Pancreas (tissue), 10 donors: ENCODE data around the gene HPCAL4. TPM values are rescaled to one million over a fixed set of nuclear protein-coding genes. Genes with fewer than 3 reads are reported as not detected.

ENCODE experiments used
- ATAC-seq, 4 donors: fragments of 200-7000 bp; cut with Tn5 transposase; one replicate each; pipeline versions ENCODE4 v1.8.0 to v1.9.1; 2020; ENCODE audit warnings: mild to moderate bottlenecking in 4 of 4, moderate library complexity in 4 of 4
- DNase-seq, 6 donors: peaks; one replicate each; pipeline ENCODE4 v3.0.0-alpha.2; 2020
- FAIRE-seq: peaks from 2 replicates; lab custom pipeline; 2012; peaks lifted over from hg19 to GRCh38; lab: Jason Lieb, UNC
- H3K27ac ChIP-seq, 4 donors: fragments of 200-600 bp; sonication (generic); 1 replicate in 3 of 4; 2 replicates in 1 of 4; pipeline versions ENCODE4 v1.5.0 to v1.8.0; 2020
- H3K27me3 ChIP-seq, 4 donors: fragments of 200-600 bp; one replicate each; pipeline ENCODE4 v1.8.0; 2021
- H3K36me3 ChIP-seq, 3 donors: fragments of 200-600 bp; sonication (generic) in 1 of 3; one replicate each; pipeline versions ENCODE4 v1.5.0 to v1.8.0; 2020 to 2021
- H3K4me1 ChIP-seq, 3 donors: fragments of 200-600 bp; one replicate each; pipeline ENCODE4 v1.8.0; 2021
- H3K4me3 ChIP-seq, 4 donors: fragments of 200-600 bp; sonication (generic) in 2 of 4; one replicate each; pipeline versions ENCODE4 v1.5.0 to v1.8.0; 2020 to 2021
- H3K9me3 ChIP-seq, 4 donors: fragments of 200-600 bp; one replicate each; pipeline ENCODE4 v1.8.0; 2021
- CTCF ChIP-seq, 4 donors: fragments of 200-600 bp; sonication (generic) in 3 of 4; IDR thresholded peaks; one replicate each; pipeline versions ENCODE4 v1.5.0 to v1.8.0; 2021; ENCODE audit warnings: antibody characterized with exemption in 4 of 4
- WGBS, 2 donors: extraction: QIAGEN DNeasy Blood & Tissue Kit; methylation state at CpG; one replicate each; pipeline ENCODE4 v1.1.7; 2013; 5-methylcytosine and 5-hydroxymethylcytosine counted together
- intact Hi-C, 3 donors: fragments of 100-400 bp; cut with DNase I; formaldehyde crosslinking; loops; one replicate each; pipeline versions ENCODE4 v1.11.1 to v1.14.2; 2022
- polyA plus RNA-seq, 2 donors: library from polyadenylated mRNA; stranded (reverse); fragments of 200-250 nt; gene quantifications; one replicate each; pipeline ENCODE4 v1.2.3, GENCODE V29; 2013
- total RNA-seq, 6 donors: library from RNA; stranded (reverse); fragmentation: NEBNext Ultra II Directional in 4 of 6; extraction: Animal tissue kit (Norgen Biotek cat#: 25700) in 4 of 6; gene quantifications; one replicate each; pipeline versions ENCODE4 v1.2.1 to v1.2.4, GENCODE V29; 2021 to 2023
- donor health status: healthy with polysubstance abuse.
- donor health status: DM: no; HTN: no; CAD: no; lungs with moderate emphysema.
- donor health status: DM: no; HTN: no; CAD: no.
- donor health status: control.
- donor health status: control.
- donor health status: Bipolar disorder and iron deficiency.
- donor health status: DM: yes; HTN: yes; CAD: no.
- donor health status: DM: no; HTN: no; CAD: no.
- donor health status: DM: no; HTN: no; CAD: no.
- donor health status: DM: yes; HTN: yes; CAD: no.

Gene HPCAL4
- total and polyA plus RNA-seq, 8 donors: 0.15 to 7.8 (median 1.2) TPM

- Histone ChIP-seq H3K27ac (no peak overlapping the region), H3K9me3 (no peaks in the 10 kb centered on the region), H3K4me1 (no peaks in the 10 kb centered on the region), H3K4me3 (no peak overlapping the region), H3K36me3 (no peaks in the 10 kb centered on the region), H3K27me3 (no peaks in the 10 kb centered on the region)
- ATAC-seq (no peak), FAIRE-seq (no peak), DNase-seq (no peak)
- TF ChIP-seq CTCF (IDR thresholded peaks at IDR 0.05): no peak
- 44 to 46% methylated on average over 42 to 61 of the region's 62 CpGs for WGBS, 2 donors
- intact Hi-C loops: no loop called here
Observed at GRCh38 chr1:39683591-39684312, 7.5 kb downstream of the HPCAL4 start.

GRCh38 chr1:39681999-39682398 lies 9.2 kb downstream of the HPCAL4 start:
- Histone ChIP-seq H3K36me3 (no peaks in the 10 kb centered on the region), H3K4me3 (no peak overlapping the region), H3K27ac (no peak overlapping the region), H3K9me3 (no peaks in the 10 kb centered on the region), H3K27me3 (no peaks in the 10 kb centered on the region), H3K4me1 (no peaks in the 10 kb centered on the region)
- 85 to 86% methylated on average over 1 of the region's 1 CpG for WGBS, 2 donors
- no peak for TF ChIP-seq CTCF (IDR thresholded peaks at IDR 0.05)
- no peak for ATAC-seq
- no peak for FAIRE-seq
- DNase-seq: no peak
- intact Hi-C loops: no loop called here

- H3K27me3 ChIP-seq: no peaks in the 10 kb centered on the region
- no peaks in the 10 kb centered on the region for H3K9me3 ChIP-seq
- no peak for ATAC-seq
- no peak for FAIRE-seq
- H3K36me3 ChIP-seq: no peaks in the 10 kb centered on the region
- TF ChIP-seq CTCF (IDR thresholded peaks at IDR 0.05): no peak
- intact Hi-C loops: no loop called here
- H3K4me1 ChIP-seq: no peaks in the 10 kb centered on the region
- no peak overlapping the region for H3K4me3 ChIP-seq
- H3K27ac ChIP-seq: no peak overlapping the region
- WGBS, 2 donors: 82 to 84% methylated on average over 3 of the region's 3 CpGs
- DNase-seq: no peak
Observed at GRCh38 chr1:39681294-39681693, 9.9 kb downstream of the HPCAL4 start.

GRCh38 chr1:39680751-39681150 lies 10.5 kb downstream of the HPCAL4 start:
- FAIRE-seq: no peak
- Histone ChIP-seq H3K4me3 (no peak overlapping the region), H3K27me3 (no peaks in the 10 kb centered on the region), H3K4me1 (no peaks in the 10 kb centered on the region), H3K9me3 (no peaks in the 10 kb centered on the region), H3K27ac (no peak overlapping the region), H3K36me3 (no peaks in the 10 kb centered on the region)
- WGBS, 2 donors: 78 to 80% methylated on average over 4 of the region's 4 CpGs
- TF ChIP-seq CTCF (IDR thresholded peaks at IDR 0.05): no peak
- intact Hi-C loops: no loop called here
- DNase-seq: no peak
- no peak for ATAC-seq

GRCh38 chr1:39679821-39680220 lies 11.4 kb downstream of the HPCAL4 start:
- Histone ChIP-seq H3K4me3 (no peak overlapping the region), H3K27me3 (no peaks in the 10 kb centered on the region), H3K36me3 (no peaks in the 10 kb centered on the region), H3K9me3 (no peaks in the 10 kb centered on the region), H3K4me1 (no peaks in the 10 kb centered on the region), H3K27ac (no peak overlapping the region)
- intact Hi-C loops: no loop called here
- ATAC-seq: no peak
- DNase-seq: no peak
- 63 to 67% methylated on average over 2 of the region's 2 CpGs for WGBS, 2 donors
- FAIRE-seq: no peak
- no peak for TF ChIP-seq CTCF (IDR thresholded peaks at IDR 0.05)
